Measurements from ENCODE around the gene ZNF286A.

DNA sequence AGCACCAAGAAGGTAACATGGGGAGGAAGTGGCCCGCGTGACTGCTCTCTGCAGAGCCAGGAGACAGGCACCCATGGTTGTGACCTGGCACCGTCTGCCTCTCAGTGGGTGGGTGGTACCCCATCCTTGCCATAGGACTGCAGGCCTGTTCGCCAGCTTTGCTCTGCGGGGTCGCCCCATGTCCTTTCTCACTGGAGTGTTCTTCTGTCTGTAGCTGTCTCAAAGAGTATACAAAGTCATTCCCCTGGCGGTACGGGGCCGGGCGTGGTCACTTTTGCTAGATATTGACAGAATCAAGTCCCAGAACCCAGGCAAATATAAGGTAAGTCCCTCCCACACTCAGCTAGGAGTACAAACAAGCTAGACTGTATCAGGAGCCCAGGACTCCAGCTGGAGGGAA, 38.5 kb downstream of the ZNF286A start:
- TF ChIP-seq, protein P1, sequence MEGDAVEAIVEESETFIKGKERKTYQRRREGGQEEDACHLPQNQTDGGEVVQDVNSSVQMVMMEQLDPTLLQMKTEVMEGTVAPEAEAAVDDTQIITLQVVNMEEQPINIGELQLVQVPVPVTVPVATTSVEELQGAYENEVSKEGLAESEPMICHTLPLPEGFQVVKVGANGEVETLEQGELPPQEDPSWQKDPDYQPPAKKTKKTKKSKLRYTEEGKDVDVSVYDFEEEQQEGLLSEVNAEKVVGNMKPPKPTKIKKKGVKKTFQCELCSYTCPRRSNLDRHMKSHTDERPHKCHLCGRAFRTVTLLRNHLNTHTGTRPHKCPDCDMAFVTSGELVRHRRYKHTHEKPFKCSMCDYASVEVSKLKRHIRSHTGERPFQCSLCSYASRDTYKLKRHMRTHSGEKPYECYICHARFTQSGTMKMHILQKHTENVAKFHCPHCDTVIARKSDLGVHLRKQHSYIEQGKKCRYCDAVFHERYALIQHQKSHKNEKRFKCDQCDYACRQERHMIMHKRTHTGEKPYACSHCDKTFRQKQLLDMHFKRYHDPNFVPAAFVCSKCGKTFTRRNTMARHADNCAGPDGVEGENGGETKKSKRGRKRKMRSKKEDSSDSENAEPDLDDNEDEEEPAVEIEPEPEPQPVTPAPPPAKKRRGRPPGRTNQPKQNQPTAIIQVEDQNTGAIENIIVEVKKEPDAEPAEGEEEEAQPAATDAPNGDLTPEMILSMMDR (conservative IDR thresholded peaks at IDR 0.05 in 1 of 2, IDR thresholded peaks at IDR 0.05 in 1 of 2; ENCODE audit: extremely low read depth in 1 of 2, insufficient read depth in 1 of 2, low read depth in 1 of 2, low read length in 2 of 2): no peak
- TF ChIP-seq EZH2 (IDR thresholded peaks at IDR 0.05; ENCODE audit: borderline replicate concordance, low read length): no peak

All from mammary epithelial cell (primary cell).